HEK293T (cell line): ENCODE results near the gene ZNF618.

ENCODE experiments used
- CTCF ChIA-PET: fragments of 350-600 bp; formaldehyde crosslinking; extraction: SDS; loops from one replicate; lab custom pipeline; 2021; ENCODE audit warnings: antibody characterized with exemption, inconsistent platforms; lab: Yijun Ruan, JAX
- POLR2A ChIA-PET: fragments of 350-600 bp; formaldehyde crosslinking; extraction: SDS; loops from one replicate; lab custom pipeline; 2020; ENCODE audit warnings: antibody characterized with exemption, inconsistent platforms; lab: Yijun Ruan, JAX
- DNase-seq: peaks from one replicate; pipeline ENCODE4 v3.0.0; 2012; ENCODE audit warnings: mixed read lengths; ENCODE audit errors: extremely low spot score
- ARNT ChIP-seq: fragments of 450-650 bp; IDR thresholded peaks from 2 replicates; pipeline ENCODE4 v1.6.1; 2017; ENCODE audit warnings: mild to moderate bottlenecking
- BHLHE40 ChIP-seq: fragments of 450-650 bp; IDR thresholded peaks from 2 replicates; pipeline ENCODE4 v1.6.1; 2016; ENCODE audit warnings: mild to moderate bottlenecking, moderate library complexity, borderline replicate concordance
- CTBP1 ChIP-seq: fragments of 450-650 bp; IDR thresholded peaks from 2 replicates; pipeline ENCODE4 v1.6.1; 2016; ENCODE audit warnings: borderline replicate concordance
- ELF4 ChIP-seq: fragments of 450-650 bp; IDR thresholded peaks from 2 replicates; pipeline ENCODE4 v1.6.1; 2017; ENCODE audit warnings: antibody characterized with exemption
- FOXA1 ChIP-seq: fragments of 450-650 bp; IDR thresholded peaks from 2 replicates; pipeline ENCODE4 v1.6.1; 2016; ENCODE audit warnings: mild to moderate bottlenecking
- FOXK2 ChIP-seq: fragments of 450-650 bp; IDR thresholded peaks from 2 replicates; pipeline ENCODE4 v1.6.1; 2016; ENCODE audit warnings: mild to moderate bottlenecking
- FOXM1 ChIP-seq: fragments of 450-650 bp; IDR thresholded peaks from 2 replicates; pipeline ENCODE4 v1.6.1; 2017; ENCODE audit warnings: mild to moderate bottlenecking, borderline replicate concordance
- HDGF ChIP-seq: fragments of 450-650 bp; IDR thresholded peaks from 2 replicates; pipeline ENCODE4 v1.6.1; 2017; ENCODE audit warnings: antibody characterized with exemption, borderline replicate concordance
- L3MBTL2 ChIP-seq: fragments of 450-650 bp; conservative IDR thresholded peaks from 2 replicates; pipeline ENCODE4 v1.6.1; 2016; ENCODE audit warnings: mild to moderate bottlenecking
- LEF1 ChIP-seq: fragments of 450-650 bp; IDR thresholded peaks from 2 replicates; pipeline ENCODE4 v1.6.1; 2017; ENCODE audit warnings: mild to moderate bottlenecking, borderline replicate concordance
- NFRKB ChIP-seq: fragments of 450-650 bp; IDR thresholded peaks from 2 replicates; pipeline ENCODE4 v1.6.1; 2016; ENCODE audit warnings: mild to moderate bottlenecking, moderate library complexity
- SP1 ChIP-seq: fragments of 450-650 bp; IDR thresholded peaks from 2 replicates; pipeline ENCODE4 v1.6.1; 2017
- SUZ12 ChIP-seq: fragments of 450-650 bp; IDR thresholded peaks from 2 replicates; pipeline ENCODE4 v1.6.1; 2016; ENCODE audit warnings: mild to moderate bottlenecking
- TARDBP ChIP-seq: fragments of 450-650 bp; IDR thresholded peaks from 2 replicates; pipeline ENCODE4 v1.6.1; 2016
- ZNF384 ChIP-seq: fragments of 450-650 bp; IDR thresholded peaks from 2 replicates; pipeline ENCODE4 v1.6.1; 2016
- TF ChIP-seq, protein P1 (sequence below): fragments of 450-650 bp; IDR thresholded peaks from 2 replicates; pipeline ENCODE4 v1.6.1; 2016

The ZNF618 gene

DNA sequence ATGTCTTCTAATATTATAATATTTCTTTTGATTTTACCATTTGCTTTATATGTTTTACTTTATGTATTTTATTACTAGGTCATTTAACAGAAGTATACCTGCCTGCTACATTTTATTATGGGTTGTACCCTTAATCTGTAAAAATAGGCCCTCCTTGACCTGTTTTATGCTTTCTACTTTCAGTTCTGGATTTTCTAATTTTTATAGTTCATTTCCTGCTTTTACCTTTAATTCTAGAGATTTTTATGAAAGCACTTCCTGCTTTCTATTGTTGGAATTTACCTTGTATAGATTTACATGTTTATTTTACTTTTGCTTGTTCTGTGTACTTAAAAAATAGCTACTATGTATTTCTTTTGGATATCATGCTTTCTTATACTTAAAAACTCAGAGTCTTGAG, 20.6 kb downstream of the ZNF618 start:
- no peak for DNase-seq
- CTCF ChIA-PET = no interaction called here
- POLR2A ChIA-PET = no interaction called here
- TF ChIP-seq FOXM1 (no peak), ZNF384 (no peak), FOXK2 (no peak), FOXA1 (no peak), HDGF (no peak), NFRKB (no peak), SUZ12 (no peak), ELF4 (no peak), TARDBP (no peak), L3MBTL2 (no peak), SP1 (no peak), ARNT (no peak)
- TF ChIP-seq, protein P1, sequence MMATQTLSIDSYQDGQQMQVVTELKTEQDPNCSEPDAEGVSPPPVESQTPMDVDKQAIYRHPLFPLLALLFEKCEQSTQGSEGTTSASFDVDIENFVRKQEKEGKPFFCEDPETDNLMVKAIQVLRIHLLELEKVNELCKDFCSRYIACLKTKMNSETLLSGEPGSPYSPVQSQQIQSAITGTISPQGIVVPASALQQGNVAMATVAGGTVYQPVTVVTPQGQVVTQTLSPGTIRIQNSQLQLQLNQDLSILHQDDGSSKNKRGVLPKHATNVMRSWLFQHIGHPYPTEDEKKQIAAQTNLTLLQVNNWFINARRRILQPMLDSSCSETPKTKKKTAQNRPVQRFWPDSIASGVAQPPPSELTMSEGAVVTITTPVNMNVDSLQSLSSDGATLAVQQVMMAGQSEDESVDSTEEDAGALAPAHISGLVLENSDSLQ = no peak

DNA sequence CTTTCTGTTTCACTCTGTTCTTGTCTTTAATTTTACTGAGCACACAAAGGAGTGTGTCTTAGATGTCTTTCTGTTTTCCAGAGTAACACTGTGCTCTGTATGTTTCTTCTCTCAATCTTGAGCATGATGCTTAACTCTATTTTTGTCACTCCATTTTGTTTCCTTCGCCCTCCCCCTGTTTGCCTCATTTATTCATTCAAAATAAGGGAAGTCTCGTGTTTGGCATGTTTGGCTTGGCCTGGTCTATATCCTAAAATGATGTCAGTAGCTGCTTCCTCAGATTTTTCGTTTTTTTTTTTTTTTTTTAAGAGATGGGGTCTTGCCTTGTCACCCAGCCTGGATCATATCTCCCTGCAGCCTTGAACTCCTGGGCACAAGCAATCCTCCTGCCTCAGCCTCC, 22.0 kb downstream of the ZNF618 start:
- ChIA-PET CTCF (interaction anchor here (0.7 kb wide), 2 partner anchors 65 to 105 kb away, joined by 3 read pairs; no protein-coding TSS in a partner anchor), POLR2A (no interaction called here)
- no peak for DNase-seq
- TF ChIP-seq SP1 (no peak), TARDBP (no peak)

DNA sequence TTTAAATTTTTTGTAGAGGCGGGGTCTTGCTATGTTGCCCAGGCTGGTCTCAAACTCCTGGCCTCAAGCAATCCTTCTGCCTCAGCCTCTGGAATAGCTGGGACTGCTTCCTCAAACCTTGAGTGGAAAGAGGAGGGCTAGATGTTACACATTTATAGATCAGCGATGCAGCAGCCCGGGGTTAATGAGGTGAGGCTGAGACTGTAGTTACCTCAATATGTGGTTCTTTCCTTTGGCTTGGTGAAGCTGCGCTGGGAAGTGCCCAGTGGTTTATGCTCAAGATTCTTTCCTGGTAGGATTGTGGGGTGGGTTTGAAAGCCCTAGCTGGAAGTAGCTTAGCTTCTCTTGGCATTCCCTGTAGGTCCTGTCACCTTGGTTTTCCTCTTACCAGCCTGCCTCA, 22.5 kb downstream of the ZNF618 start:
- ChIA-PET CTCF (interaction anchor here (0.7 kb wide), 2 partner anchors 65 to 105 kb away, joined by 3 read pairs; no protein-coding TSS in a partner anchor), POLR2A (no interaction called here)
- no peak for TF ChIP-seq ZNF384
- no peak for TF ChIP-seq ELF4
- TF ChIP-seq FOXA1 = no peak
- no peak for TF ChIP-seq LEF1
- TF ChIP-seq FOXK2 = no peak
- no peak for TF ChIP-seq SP1
- no peak for TF ChIP-seq ARNT
- TF ChIP-seq CTBP1 = no peak
- TF ChIP-seq TARDBP = no peak
- TF ChIP-seq BHLHE40 = no peak
- TF ChIP-seq, protein P1 = no peak
- TF ChIP-seq HDGF = no peak
- no peak for TF ChIP-seq NFRKB
- TF ChIP-seq SUZ12 = no peak
- TF ChIP-seq L3MBTL2 = no peak
- DNase-seq = no peak

DNA sequence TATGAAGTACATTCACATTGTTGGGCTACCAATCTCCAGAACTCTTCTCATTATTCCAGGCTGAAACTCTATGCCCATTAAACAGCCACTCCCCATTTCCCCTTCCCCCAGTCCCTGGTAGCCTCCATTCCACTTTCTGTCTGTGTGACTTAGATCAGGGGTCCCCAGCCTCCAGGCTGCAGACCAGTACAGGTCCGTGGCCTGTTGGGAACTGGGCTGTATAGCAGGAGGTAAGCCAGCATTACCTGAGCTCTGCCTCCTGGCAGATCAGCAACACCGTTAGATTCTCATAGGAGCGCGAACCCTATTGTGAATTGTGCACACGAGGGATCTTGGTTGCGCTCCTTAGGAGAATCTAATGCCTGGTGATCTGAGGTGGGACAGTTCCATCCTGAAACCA, 23.1 kb downstream of the ZNF618 start:
- no peak for DNase-seq
- CTCF ChIA-PET = no interaction called here
- POLR2A ChIA-PET = no interaction called here
- no peak for TF ChIP-seq CTBP1
- TF ChIP-seq TARDBP = no peak
- TF ChIP-seq HDGF = no peak
- no peak for TF ChIP-seq FOXM1
- no peak for TF ChIP-seq ZNF384
- TF ChIP-seq BHLHE40 = no peak
- no peak for TF ChIP-seq ARNT
- TF ChIP-seq NFRKB = no peak
- TF ChIP-seq LEF1 = no peak
- no peak for TF ChIP-seq FOXA1
- no peak for TF ChIP-seq SP1
- no peak for TF ChIP-seq FOXK2
- no peak for TF ChIP-seq SUZ12
- TF ChIP-seq L3MBTL2 = no peak
- TF ChIP-seq ELF4 = no peak

DNA sequence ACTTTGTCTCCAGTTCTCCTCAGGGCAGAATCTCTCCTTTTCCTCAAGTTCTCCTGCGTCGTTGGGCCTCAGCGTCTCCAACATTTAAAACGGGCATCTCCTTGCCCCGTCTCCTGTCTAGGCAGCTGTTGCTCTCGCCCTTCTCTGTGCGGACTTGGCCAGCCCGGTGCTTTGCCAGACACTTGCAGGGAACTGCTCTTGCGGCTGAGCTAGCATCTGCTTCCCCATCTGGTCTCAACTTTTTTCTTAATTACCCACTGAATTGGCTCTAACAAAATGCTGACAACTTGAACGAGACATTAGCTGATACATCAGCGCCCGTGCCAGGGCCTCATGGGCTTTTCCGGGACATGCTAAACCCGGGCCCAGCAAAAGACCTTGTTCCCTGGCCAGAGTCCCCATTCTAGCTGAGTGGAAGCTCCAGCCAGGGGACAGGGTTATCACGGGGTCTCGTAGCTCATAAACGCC, 25.1 kb downstream of the ZNF618 start:
- no peak for DNase-seq
- POLR2A ChIA-PET = no interaction called here
- TF ChIP-seq, protein P1 = no peak
- TF ChIP-seq LEF1 (no peak), SUZ12 (no peak), FOXM1 (no peak), TARDBP (no peak), ARNT (no peak), CTBP1 (no peak), FOXA1 (no peak), BHLHE40 (no peak)
- CTCF ChIA-PET = no interaction called here

DNA sequence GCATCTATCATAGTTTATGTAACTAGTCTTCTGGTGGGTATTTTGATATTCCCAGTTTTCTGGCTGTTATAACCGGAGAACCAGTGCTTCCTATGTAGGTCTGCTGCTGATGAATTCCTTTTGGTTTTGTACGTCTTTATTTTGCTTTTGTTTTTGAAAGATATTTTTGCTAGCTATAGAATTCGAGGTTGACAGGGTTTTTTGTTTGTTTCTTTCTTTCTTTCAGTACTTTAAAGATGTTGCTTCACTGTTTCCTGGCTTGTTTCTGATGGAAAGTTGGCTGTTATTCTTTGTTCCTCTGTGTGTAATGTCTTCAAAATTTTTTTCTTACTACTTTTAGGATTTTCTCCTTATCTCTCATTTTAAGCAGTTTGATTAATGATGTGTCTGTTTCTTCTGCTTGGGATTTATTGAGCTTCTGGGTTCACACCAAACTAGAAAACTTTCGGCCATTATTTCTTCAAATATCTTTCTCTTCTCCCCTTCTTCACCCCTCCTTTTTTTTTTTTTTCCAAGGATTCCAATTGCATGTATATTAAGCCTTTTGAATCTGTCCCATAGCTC, 27.5 kb downstream of the ZNF618 start:
- CTCF ChIA-PET = no interaction called here
- DNase-seq = no peak
- POLR2A ChIA-PET = no interaction called here
- no peak for TF ChIP-seq ARNT
- no peak for TF ChIP-seq CTBP1
- TF ChIP-seq NFRKB = no peak
- TF ChIP-seq ELF4 = no peak
- no peak for TF ChIP-seq HDGF
- no peak for TF ChIP-seq FOXM1
- TF ChIP-seq TARDBP = no peak
- no peak for TF ChIP-seq FOXA1
- TF ChIP-seq SP1 = no peak
- no peak for TF ChIP-seq FOXK2
